Stimulated activated memory B cell treated with anti-CD40 and anti-IgM and Interleukin-4, amounts not matched to agents 10 μg/mL and 1 μg/mL and 100 μg/mL, for 72 hours (primary cell): Measurements from ENCODE around the gene VEPH1.

ENCODE experiments used
- ATAC-seq: fragments of 150-1000 bp; cut with Tn5 transposase; 2 replicates; pipeline ENCODE4 v1.10.0; 2021
- H3K27ac Mint-ChIP-seq: one replicate; pipeline ENCODE4 v1.8.0; 2022; ENCODE audit warnings: mild to moderate bottlenecking, mixed read lengths
- H3K27me3 Mint-ChIP-seq: one replicate; pipeline ENCODE4 v1.8.0; 2022; ENCODE audit warnings: mixed read lengths
- H3K36me3 Mint-ChIP-seq: one replicate; pipeline ENCODE4 v1.8.0; 2022; ENCODE audit warnings: mixed read lengths
- H3K4me1 Mint-ChIP-seq: one replicate; pipeline ENCODE4 v1.8.0; 2022; ENCODE audit warnings: mixed read lengths
- H3K4me3 Mint-ChIP-seq: one replicate; pipeline ENCODE4 v1.8.0; 2022; ENCODE audit warnings: mild to moderate bottlenecking, moderate library complexity, mixed read lengths
- H3K9me3 Mint-ChIP-seq: one replicate; pipeline ENCODE4 v1.8.0; 2022; ENCODE audit warnings: mixed read lengths

Gene VEPH1

DNA sequence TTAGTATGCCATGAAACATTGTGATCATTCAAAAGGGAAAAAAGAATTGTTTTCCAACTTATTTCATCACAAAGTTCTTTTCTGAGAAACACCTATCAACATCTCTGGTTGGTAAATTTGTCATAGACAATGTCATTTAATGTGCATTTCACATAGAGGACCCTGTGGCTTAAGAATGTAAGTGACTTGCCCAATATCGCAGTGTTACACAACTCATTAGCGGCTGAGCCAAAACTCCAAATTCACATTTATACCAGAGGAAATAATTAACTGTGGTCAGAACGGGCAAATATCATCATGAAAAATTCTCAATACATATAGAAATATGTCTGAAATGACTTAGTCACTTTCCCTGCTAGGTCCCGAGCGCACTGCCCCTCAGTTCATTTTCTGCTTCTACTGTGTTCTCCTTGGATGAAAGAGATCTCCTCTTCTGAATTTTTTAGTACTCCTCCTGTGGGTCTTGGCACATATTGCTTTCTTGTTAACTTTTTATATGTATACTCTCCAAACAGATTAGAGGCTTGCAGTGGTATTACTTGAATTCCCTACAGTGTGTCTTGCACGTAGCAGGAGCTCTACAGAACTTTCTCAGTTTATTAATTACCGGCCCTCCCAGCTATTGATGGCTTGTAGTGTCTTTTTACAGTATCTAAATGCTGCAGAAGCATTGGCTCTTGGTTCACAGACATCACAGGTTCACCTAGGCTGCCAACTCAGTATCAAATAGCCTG lies 33.5 kb downstream of the VEPH1 start:
- no peaks in the 10 kb centered on the region for H3K4me1 Mint-ChIP-seq
- H3K36me3 Mint-ChIP-seq, result no peaks in the 10 kb centered on the region
- no peak overlapping the region for H3K4me3 Mint-ChIP-seq
- H3K27me3 Mint-ChIP-seq, result no peaks in the 10 kb centered on the region
- ATAC-seq, result no peak
- no peaks in the 10 kb centered on the region for H3K9me3 Mint-ChIP-seq
- no peak overlapping the region for H3K27ac Mint-ChIP-seq

DNA sequence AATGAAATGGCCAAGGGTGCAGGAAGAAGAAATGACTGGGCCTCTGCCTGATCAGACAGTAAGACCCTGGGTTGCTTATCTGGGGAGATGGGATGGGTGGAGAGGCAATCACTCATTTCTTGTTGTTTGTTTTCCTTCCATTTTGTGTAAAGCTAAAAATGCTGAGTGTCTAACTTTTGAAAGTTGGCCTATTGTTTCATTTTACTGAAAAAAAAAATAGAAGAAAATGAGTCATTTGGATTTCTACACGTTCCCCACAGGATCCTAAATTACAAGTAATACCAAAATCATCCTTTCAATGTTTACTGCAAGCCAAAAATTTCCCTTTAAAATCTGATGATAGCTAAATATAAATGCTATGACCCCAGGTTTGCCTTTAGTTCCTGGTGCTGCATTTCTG lies 36.0 kb downstream of the VEPH1 start:
- no peak for ATAC-seq
- Mint-ChIP-seq H3K36me3 (no peaks in the 10 kb centered on the region), H3K4me3 (no peak overlapping the region), H3K9me3 (no peaks in the 10 kb centered on the region), H3K27me3 (no peaks in the 10 kb centered on the region), H3K27ac (no peak overlapping the region), H3K4me1 (no peaks in the 10 kb centered on the region)

DNA sequence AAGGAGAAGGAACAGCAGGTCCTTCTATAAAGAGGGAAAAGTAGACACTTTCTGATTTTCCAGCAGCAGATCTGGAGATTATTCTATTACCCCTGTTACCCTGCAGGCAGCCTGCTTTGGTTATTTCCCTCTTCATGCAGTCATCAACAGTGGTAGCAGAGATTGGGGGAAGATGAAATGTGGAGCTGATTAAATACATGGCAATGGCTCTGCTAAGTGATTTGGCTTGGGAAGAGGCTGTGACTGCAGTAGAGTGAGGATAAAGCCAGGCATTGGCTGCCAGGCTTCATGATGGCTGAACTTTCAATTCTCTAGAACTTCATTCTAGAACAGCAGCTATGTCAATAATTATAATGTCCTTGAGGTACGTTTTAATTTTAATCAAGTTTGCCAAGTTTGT lies 37.5 kb downstream of the VEPH1 start:
- ATAC-seq, result no peak
- peaks cover 2% of the 10 kb centered on the region for H3K27me3 Mint-ChIP-seq
- no peaks in the 10 kb centered on the region for H3K9me3 Mint-ChIP-seq
- H3K27ac Mint-ChIP-seq, result no peak overlapping the region
- no peak overlapping the region for H3K4me3 Mint-ChIP-seq
- no peaks in the 10 kb centered on the region for H3K4me1 Mint-ChIP-seq
- no peaks in the 10 kb centered on the region for H3K36me3 Mint-ChIP-seq

DNA sequence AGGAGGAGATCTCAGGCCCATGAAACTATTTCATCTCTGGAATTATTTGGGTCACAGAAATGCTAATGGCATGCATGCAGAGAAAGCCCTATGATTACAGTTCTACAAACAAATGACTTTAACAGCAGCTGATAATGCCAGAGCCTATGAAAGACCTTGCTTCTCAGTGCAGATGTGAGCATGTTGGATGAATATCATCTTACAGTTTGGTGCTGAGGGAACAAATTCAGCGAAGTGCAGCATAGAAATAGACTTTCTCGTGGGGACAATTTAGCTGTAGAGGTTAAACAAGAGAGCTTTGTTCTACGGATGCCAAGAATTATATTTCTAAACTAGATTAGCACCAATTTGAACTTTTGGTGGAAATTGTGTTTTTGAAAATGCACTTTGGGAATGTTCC lies 38.9 kb downstream of the VEPH1 start:
- H3K9me3 Mint-ChIP-seq, result no peaks in the 10 kb centered on the region
- H3K4me3 Mint-ChIP-seq, result no peak overlapping the region
- no peaks in the 10 kb centered on the region for H3K36me3 Mint-ChIP-seq
- H3K27ac Mint-ChIP-seq, result no peak overlapping the region
- H3K27me3 Mint-ChIP-seq, result peaks cover 10% of the 10 kb centered on the region
- ATAC-seq, result no peak
- no peaks in the 10 kb centered on the region for H3K4me1 Mint-ChIP-seq

DNA sequence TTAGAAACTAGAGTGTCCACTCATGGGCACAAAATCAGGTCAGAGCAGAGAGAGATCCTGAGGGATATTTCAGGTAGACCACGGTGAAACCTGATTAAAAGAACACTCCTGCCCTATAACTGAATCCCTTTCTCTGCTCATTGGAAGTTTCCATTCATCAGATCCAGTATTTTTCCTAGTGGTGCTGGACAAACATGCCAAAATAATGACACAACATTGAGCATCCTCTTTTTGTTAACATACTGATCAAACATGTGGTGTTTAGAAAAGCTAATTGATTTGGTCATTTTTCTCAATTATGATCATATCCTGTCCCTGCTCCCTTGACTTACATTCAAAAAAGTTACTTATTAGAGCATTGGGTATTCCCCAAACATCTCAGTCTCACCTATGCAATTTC lies 39.4 kb downstream of the VEPH1 start:
- Mint-ChIP-seq H3K4me3 (no peak overlapping the region), H3K36me3 (no peaks in the 10 kb centered on the region), H3K27me3 (peaks cover 10% of the 10 kb centered on the region), H3K27ac (no peak overlapping the region), H3K9me3 (no peaks in the 10 kb centered on the region), H3K4me1 (no peaks in the 10 kb centered on the region)
- ATAC-seq, result no peak

DNA sequence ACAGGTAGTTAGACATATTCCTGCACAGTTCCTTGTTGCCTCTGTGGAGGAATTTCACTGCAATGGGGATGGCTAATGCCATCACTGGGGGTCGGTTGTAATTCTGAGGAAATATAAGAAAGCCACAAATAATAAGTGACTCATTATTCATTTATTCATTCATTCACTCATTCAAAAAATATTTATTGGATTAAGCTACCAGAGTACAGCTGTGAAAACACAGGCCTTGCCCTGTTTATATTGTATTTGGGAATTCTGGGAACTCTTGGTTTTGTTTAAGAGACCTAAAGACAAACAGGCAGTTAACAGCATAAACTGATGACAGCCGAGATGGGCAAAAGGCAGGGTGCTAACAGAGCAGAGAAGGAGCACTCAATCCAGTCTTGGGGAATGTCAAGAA lies 43.0 kb downstream of the VEPH1 start:
- no peak overlapping the region for H3K4me3 Mint-ChIP-seq
- no peaks in the 10 kb centered on the region for H3K36me3 Mint-ChIP-seq
- ATAC-seq, result no peak
- H3K27me3 Mint-ChIP-seq, result peaks cover 28% of the 10 kb centered on the region
- H3K9me3 Mint-ChIP-seq, result no peaks in the 10 kb centered on the region
- no peaks in the 10 kb centered on the region for H3K4me1 Mint-ChIP-seq
- H3K27ac Mint-ChIP-seq, result no peak overlapping the region

DNA sequence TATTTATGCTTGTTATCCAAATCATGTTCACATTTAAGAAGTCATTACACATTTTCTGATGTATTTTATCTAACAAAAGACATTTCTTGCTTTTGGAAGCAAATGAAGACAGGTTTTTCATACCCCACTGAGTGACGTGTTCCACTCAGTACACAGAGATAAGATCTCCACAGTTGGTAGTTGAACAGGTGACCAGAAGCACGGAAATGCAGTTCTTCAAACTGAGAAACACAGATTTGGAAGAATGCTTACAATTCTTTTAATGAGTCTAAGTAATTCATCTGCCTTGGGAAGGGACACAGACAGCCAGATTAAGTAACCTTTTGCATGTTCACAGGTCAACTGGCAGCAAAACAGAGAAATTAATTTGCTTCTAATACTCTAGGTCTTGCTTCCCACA lies 43.5 kb downstream of the VEPH1 start:
- no peaks in the 10 kb centered on the region for H3K36me3 Mint-ChIP-seq
- no peaks in the 10 kb centered on the region for H3K4me1 Mint-ChIP-seq
- ATAC-seq, result no peak

DNA sequence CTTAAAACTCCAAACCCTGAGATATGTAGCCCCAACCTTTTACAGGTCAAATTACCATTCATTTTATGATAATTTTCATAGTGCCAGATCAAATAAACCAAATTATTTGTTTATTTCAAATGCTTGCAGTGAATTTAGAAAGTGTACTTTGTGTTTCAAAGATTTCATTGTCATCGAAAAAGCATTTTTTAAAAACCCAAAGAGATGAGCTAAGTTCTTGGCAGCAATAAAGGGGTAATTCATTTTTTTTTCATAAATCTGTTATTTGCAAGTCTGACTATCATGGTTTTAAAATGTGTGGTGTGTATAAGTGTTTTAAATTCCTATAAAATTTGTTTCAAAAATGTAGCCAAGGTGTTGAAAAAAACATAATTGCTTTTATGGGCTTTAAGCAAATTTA lies 49.4 kb downstream of the VEPH1 start:
- peaks cover 6% of the 10 kb centered on the region for H3K4me1 Mint-ChIP-seq
- no peaks in the 10 kb centered on the region for H3K36me3 Mint-ChIP-seq
- peaks cover 3% of the 10 kb centered on the region for H3K9me3 Mint-ChIP-seq
- H3K27ac Mint-ChIP-seq, result no peak overlapping the region
- ATAC-seq, result no peak
- no peak overlapping the region for H3K4me3 Mint-ChIP-seq
- H3K27me3 Mint-ChIP-seq, result peaks cover 18% of the 10 kb centered on the region

More for the DNA sequence above, 43.5 kb downstream of the VEPH1 start:
- Mint-ChIP-seq H3K9me3 (no peaks in the 10 kb centered on the region), H3K4me3 (no peak overlapping the region), H3K27me3 (peaks cover 28% of the 10 kb centered on the region), H3K27ac (no peak overlapping the region)

DNA sequence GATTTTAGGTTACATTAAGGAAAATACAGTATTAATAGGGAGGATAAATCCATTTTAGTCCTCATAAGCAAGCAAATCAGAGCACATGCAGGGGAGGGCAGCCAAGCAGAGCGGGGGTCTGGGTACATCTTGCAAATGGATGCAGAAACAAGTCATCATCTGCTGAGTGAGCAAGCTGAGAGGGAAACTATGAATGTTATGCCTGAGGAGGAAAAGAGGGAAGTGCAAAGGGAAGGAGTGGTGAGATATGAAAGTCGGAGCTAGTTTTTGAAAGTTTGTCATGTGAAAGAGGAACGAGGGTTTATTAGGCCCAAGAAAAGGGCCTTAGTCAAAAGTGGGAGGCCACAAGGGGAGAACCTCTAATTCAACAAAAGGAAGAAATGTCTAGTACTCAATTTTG lies 51.1 kb downstream of the VEPH1 start:
- ATAC-seq, result no peak
- peaks cover 6% of the 10 kb centered on the region for H3K4me1 Mint-ChIP-seq
- peaks cover 3% of the 10 kb centered on the region for H3K9me3 Mint-ChIP-seq
- H3K36me3 Mint-ChIP-seq, result no peaks in the 10 kb centered on the region
- H3K4me3 Mint-ChIP-seq, result no peak overlapping the region
- H3K27ac Mint-ChIP-seq, result no peak overlapping the region
- H3K27me3 Mint-ChIP-seq, result peaks cover 9% of the 10 kb centered on the region

DNA sequence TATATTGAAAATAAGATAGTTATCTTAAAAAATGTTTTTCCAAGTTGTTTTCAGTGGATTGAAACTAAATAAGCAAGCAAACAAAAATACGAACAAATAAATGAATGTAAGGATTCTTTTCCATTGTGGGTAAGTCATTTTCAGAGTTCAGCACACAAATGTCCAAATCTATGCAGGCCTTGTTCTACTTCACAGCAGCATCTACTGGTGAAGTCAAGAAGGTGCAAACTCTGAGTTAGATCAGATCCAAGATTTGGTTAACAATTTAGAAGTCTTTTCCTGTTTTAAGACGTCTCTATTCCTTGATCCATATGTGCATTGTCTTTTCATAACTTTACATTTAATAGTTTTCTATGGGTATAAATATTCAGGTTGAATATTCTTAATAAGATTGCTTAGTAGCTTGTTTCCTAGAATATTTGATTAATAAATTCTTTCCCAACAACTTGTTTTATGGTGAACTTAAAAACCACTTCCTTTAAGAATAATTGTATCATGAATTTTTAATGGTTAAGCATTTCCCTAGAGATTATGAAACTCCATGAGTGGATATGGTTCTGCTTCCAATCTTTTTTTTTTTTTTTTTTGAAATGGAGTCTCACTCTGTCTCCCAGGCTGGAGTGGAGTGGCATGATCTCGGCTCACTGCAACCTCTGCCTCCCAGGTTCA lies 56.1 kb downstream of the VEPH1 start:
- H3K27ac Mint-ChIP-seq, result no peak overlapping the region
- ATAC-seq, result no peak
- H3K27me3 Mint-ChIP-seq, result no peaks in the 10 kb centered on the region
- no peaks in the 10 kb centered on the region for H3K36me3 Mint-ChIP-seq
- no peak overlapping the region for H3K4me3 Mint-ChIP-seq
- peaks cover 4% of the 10 kb centered on the region for H3K4me1 Mint-ChIP-seq
- H3K9me3 Mint-ChIP-seq, result peaks cover 3% of the 10 kb centered on the region

DNA sequence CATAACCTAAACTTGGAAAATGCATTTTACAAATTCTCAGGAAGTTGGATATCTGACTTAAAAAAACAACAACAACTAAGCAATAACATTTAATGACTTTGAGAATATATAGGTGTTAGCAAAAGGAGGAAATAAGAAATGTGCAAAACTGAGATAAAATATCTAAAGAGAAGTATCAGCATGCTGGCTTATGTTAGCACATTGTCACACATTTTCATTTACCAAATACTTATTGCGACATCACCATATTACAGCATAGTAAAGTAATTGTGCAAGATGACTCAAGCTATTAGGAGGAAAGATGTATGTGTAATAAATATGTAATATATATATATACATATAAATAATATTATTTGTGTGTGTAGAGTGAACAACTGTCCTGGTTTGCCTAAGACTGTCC lies 57.4 kb downstream of the VEPH1 start:
- Mint-ChIP-seq H3K36me3 (no peaks in the 10 kb centered on the region), H3K4me1 (no peaks in the 10 kb centered on the region), H3K27me3 (no peaks in the 10 kb centered on the region), H3K27ac (no peak overlapping the region), H3K4me3 (no peak overlapping the region), H3K9me3 (peaks cover 3% of the 10 kb centered on the region)
- ATAC-seq, result no peak

DNA sequence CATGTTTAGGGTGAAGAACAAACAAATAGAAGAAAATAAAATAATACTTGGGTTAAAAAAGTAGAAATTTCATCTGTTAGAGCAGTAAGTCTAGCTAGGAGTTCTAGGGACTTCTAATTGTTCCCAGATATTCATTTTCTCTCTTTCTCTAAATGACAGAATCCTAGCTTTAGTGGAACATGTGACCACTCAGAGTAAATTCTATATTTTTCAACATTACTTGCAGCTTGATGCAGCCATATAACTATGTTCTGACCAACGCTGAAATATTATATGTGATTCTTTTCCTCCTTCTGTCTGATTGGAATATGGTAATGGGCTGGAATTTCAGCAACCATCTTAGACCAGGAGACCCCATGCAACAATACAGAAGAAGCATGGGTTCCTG lies 58.4 kb downstream of the VEPH1 start:
- H3K4me1 Mint-ChIP-seq, result no peaks in the 10 kb centered on the region
- peaks cover 3% of the 10 kb centered on the region for H3K9me3 Mint-ChIP-seq
- H3K36me3 Mint-ChIP-seq, result no peaks in the 10 kb centered on the region
- H3K27ac Mint-ChIP-seq, result no peak overlapping the region
- no peak for ATAC-seq
- H3K27me3 Mint-ChIP-seq, result no peaks in the 10 kb centered on the region
- no peak overlapping the region for H3K4me3 Mint-ChIP-seq

DNA sequence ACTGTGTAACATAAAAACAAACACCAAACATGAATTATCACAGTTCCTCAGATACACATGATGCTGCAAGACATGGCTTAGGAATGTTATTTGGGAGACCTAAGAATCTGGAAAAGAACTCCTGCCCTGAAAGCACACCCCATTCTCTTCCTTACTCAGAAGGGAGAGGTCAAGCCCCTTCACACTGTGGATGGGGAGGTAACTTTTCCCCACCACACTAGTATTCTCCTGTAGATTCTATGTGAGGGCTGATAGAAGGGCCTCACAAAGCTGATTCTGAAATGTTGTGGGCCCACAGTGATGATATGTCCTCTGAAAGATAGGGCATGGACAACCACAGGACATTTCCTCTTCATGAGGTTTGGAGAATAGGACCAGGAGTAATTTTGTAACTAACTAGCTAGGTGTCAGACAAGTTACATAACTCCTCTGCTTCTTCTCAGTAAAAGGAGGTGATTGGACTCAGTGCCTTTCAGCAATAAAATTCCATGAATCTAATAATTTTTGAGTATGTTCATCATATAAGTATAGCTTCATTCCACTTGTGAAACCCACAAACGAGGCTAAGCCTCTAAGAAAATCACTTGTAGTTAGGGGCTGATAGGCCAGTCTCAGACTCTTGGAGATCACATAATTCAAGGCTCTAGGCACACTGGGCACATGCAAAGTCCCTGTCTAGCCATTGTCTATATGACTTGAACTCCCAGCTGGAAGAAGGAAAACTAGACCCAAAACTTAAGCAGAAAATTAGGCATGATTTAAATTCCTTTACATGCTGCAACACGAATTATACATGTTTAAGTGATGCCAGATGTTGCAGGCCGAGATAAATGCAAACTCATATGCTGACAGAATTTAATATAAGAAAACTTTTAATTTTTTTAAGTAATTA lies 59.1 kb downstream of the VEPH1 start:
- no peaks in the 10 kb centered on the region for H3K36me3 Mint-ChIP-seq
- H3K4me1 Mint-ChIP-seq, result no peaks in the 10 kb centered on the region
- H3K27me3 Mint-ChIP-seq, result no peaks in the 10 kb centered on the region
- H3K27ac Mint-ChIP-seq, result no peak overlapping the region
- ATAC-seq, result no peak
- H3K9me3 Mint-ChIP-seq, result no peaks in the 10 kb centered on the region
- H3K4me3 Mint-ChIP-seq, result no peak overlapping the region

DNA sequence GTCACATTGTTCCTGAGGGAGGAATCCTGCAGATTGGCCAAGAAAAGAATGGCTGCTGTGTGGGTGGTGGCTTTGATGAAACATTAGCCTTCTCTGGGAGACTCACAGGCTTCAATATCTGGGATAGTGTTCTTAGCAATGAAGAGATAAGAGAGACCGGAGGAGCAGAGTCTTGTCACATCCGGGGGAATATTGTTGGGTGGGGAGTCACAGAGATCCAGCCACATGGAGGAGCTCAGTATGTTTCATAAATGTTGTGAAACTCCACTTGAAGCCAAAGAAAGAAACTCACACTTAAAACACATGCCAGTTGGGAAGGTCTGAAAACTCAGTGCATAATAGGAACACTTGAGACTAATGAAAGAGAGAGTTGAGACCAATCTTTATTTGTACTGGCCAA lies 60.5 kb downstream of the VEPH1 start:
- no peak for ATAC-seq
- H3K36me3 Mint-ChIP-seq, result no peaks in the 10 kb centered on the region
- H3K27ac Mint-ChIP-seq, result no peak overlapping the region
- H3K9me3 Mint-ChIP-seq, result no peaks in the 10 kb centered on the region
- H3K4me1 Mint-ChIP-seq, result peaks cover 5% of the 10 kb centered on the region
- H3K4me3 Mint-ChIP-seq, result no peak overlapping the region
- peaks cover 12% of the 10 kb centered on the region for H3K27me3 Mint-ChIP-seq

DNA sequence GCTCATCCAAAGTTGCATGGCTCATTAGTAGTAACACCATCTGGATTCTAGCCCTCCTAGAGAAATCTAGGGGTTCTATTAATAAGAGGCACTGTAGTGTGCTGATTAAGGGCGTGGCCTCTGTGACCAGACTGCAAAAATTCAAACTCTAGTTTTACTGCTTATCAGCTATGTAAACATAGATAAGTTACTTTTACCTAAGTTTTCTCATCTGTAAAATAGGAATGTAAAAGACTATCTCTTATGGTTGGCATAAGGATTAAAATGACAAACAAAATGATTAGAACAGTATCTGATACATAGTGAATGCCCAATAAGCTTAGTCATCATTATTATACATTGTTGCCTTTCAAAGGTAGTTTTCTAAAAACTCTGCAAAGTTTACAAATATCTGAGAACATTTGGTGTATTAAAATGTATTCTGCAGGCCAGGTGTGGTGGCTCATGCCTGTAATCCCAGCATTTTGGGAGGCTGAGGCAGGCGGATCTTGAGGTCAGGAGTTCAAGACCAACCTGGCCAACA lies 62.1 kb downstream of the VEPH1 start:
- Mint-ChIP-seq H3K27ac (no peak overlapping the region), H3K4me1 (peaks cover 11% of the 10 kb centered on the region), H3K27me3 (peaks cover 27% of the 10 kb centered on the region), H3K9me3 (no peaks in the 10 kb centered on the region), H3K36me3 (no peaks in the 10 kb centered on the region), H3K4me3 (no peak overlapping the region)
- ATAC-seq, result no peak
